ENCODE results near the gene IRX4. TPM values are rescaled to one million over a fixed set of nuclear protein-coding genes. Genes with fewer than 3 reads are reported as not detected.
"Not testable (repeated sequence)": the region's sequence is repeated elsewhere in the genome, so short reads cannot be mapped to it uniquely, and the experiment has no call there.

Gene IRX4
- total RNA-seq, 1 donor from 2014 or later = 17.6 TPM

GRCh38 chr5:1871441-1871840, 11.3 kb downstream of the IRX4 start:
- ATAC-seq = no peak
- DNase-seq (ENCODE audit: missing footprints) = no peak
- intact Hi-C loops (cut with DNase I) = no loop called here

- ATAC-seq; DNase-seq (ENCODE audit: missing footprints); intact Hi-C loops (cut with DNase I): not testable (repeated sequence)
Measured at GRCh38 chr5:1870435-1871272, 12.1 kb downstream of the IRX4 start.

- intact Hi-C loops (cut with DNase I) = no loop called here
- ATAC-seq (no peak), DNase-seq (ENCODE audit: missing footprints) (peak; percentile 35)
Measured at GRCh38 chr5:1868886-1869475, 13.7 kb downstream of the IRX4 start.

GRCh38 chr5:1867815-1868143, 14.9 kb downstream of the IRX4 start:
- intact Hi-C loops (cut with DNase I) = no loop called here
- DNase-seq (ENCODE audit: missing footprints) (no peak), ATAC-seq (no peak)

- DNase-seq (ENCODE audit: missing footprints) = peak; percentile 13
- intact Hi-C loops (cut with DNase I) = no loop called here
- no peak for ATAC-seq
Measured at GRCh38 chr5:1867114-1867814, 15.5 kb downstream of the IRX4 start.

- no peak for ATAC-seq
- intact Hi-C loops (cut with DNase I) = no loop called here
- DNase-seq (ENCODE audit: missing footprints) = no peak
Measured at GRCh38 chr5:1865948-1866347, 16.8 kb downstream of the IRX4 start.

- DNase-seq (ENCODE audit: missing footprints) (no peak), ATAC-seq (no peak)
- intact Hi-C loops (cut with DNase I) = no loop called here
Measured at GRCh38 chr5:1865486-1865885, 17.2 kb downstream of the IRX4 start.

GRCh38 chr5:1864896-1865440, 17.8 kb downstream of the IRX4 start:
- intact Hi-C loops (cut with DNase I) = no loop called here
- no peak for DNase-seq (ENCODE audit: missing footprints)
- no peak for ATAC-seq

GRCh38 chr5:1860949-1861348, 21.8 kb downstream of the IRX4 start:
- ATAC-seq (peak; percentile 86), DNase-seq (ENCODE audit: missing footprints) (no peak)
- intact Hi-C loops (cut with DNase I) = no loop called here

- peak; percentile 44 for DNase-seq (ENCODE audit: missing footprints)
- ATAC-seq = no peak
Measured at GRCh38 chr5:1860021-1860610, 22.6 kb downstream of the IRX4 start.

GRCh38 chr5:1859099-1859498, 23.6 kb downstream of the IRX4 start:
- intact Hi-C loops (cut with DNase I) = no loop called here
- ATAC-seq = no peak
- DNase-seq (ENCODE audit: missing footprints) = peak; percentile 27

More at GRCh38 chr5:1860021-1860610, 22.6 kb downstream of the IRX4 start:
- intact Hi-C loops (cut with DNase I) = no loop called here

- ATAC-seq = no peak
- intact Hi-C loops (cut with DNase I) = no loop called here
- peak; percentile 14 for DNase-seq (ENCODE audit: missing footprints)
Measured at GRCh38 chr5:1858436-1858835, 24.3 kb downstream of the IRX4 start.

GRCh38 chr5:1857256-1857600, 25.5 kb downstream of the IRX4 start:
- DNase-seq (ENCODE audit: missing footprints) (peak; percentile 57), ATAC-seq (no peak)
- intact Hi-C loops (cut with DNase I) = no loop called here

- ATAC-seq (no peak), DNase-seq (ENCODE audit: missing footprints) (peak; percentile 11)
- intact Hi-C loops (cut with DNase I) = no loop called here
Measured at GRCh38 chr5:1856596-1857255, 26.0 kb downstream of the IRX4 start.

GRCh38 chr5:1855596-1855995, 27.1 kb downstream of the IRX4 start:
- DNase-seq (ENCODE audit: missing footprints) = no peak
- ATAC-seq = no peak
- intact Hi-C loops (cut with DNase I) = no loop called here

- peak; percentile 9 for DNase-seq (ENCODE audit: missing footprints)
- intact Hi-C loops (cut with DNase I) = no loop called here
- no peak for ATAC-seq
Measured at GRCh38 chr5:1855075-1855474, 27.6 kb downstream of the IRX4 start.

- ATAC-seq (no peak), DNase-seq (ENCODE audit: missing footprints) (peak; percentile 8)
Measured at GRCh38 chr5:1853531-1853930, 29.2 kb downstream of the IRX4 start.

GRCh38 chr5:1852324-1852947, 30.3 kb downstream of the IRX4 start:
- intact Hi-C loops (cut with DNase I) = no loop called here
- DNase-seq (ENCODE audit: missing footprints) = peak; percentile 54
- ATAC-seq = no peak

More at GRCh38 chr5:1853531-1853930, 29.2 kb downstream of the IRX4 start:
- intact Hi-C loops (cut with DNase I) = no loop called here

All from Right ventricle myocardium inferior (tissue), 1 donor.